ENCODE measurements around the gene GTF2I.
"Not testable (repeated sequence)": the region's sequence is repeated elsewhere in the genome, so short reads cannot be mapped to it uniquely, and the experiment has no call there.

- not testable (repeated sequence) for TF ChIP-seq CTCF, POLR2A, EP300 (IDR thresholded peaks at IDR 0.05)
These were observed 82.6 kb downstream of the GTF2I start for GRCh38 chr7:74739974-74740703.

Data from upper lobe of left lung (tissue), 4 donors.